GM18511 (cell line): ENCODE results near the gene AGBL1.
"Not testable (repeated sequence)": the region's sequence is repeated elsewhere in the genome, so short reads cannot be mapped to it uniquely, and the experiment has no call there.

Experiments
- ATAC-seq: cut with Tn5 transposase; IDR thresholded peaks from one replicate; pipeline ENCODE4 v1.9.1; 2021; ENCODE audit warnings: mild to moderate bottlenecking, moderate library complexity; ENCODE audit not compliant: unreplicated experiment

The AGBL1 gene

GRCh38 chr15:86392874-86393273 is 313.2 kb downstream of the AGBL1 start:
- ATAC-seq = no peak

GRCh38 chr15:86394866-86395265 is 315.2 kb downstream of the AGBL1 start:
- no peak for ATAC-seq

DNA sequence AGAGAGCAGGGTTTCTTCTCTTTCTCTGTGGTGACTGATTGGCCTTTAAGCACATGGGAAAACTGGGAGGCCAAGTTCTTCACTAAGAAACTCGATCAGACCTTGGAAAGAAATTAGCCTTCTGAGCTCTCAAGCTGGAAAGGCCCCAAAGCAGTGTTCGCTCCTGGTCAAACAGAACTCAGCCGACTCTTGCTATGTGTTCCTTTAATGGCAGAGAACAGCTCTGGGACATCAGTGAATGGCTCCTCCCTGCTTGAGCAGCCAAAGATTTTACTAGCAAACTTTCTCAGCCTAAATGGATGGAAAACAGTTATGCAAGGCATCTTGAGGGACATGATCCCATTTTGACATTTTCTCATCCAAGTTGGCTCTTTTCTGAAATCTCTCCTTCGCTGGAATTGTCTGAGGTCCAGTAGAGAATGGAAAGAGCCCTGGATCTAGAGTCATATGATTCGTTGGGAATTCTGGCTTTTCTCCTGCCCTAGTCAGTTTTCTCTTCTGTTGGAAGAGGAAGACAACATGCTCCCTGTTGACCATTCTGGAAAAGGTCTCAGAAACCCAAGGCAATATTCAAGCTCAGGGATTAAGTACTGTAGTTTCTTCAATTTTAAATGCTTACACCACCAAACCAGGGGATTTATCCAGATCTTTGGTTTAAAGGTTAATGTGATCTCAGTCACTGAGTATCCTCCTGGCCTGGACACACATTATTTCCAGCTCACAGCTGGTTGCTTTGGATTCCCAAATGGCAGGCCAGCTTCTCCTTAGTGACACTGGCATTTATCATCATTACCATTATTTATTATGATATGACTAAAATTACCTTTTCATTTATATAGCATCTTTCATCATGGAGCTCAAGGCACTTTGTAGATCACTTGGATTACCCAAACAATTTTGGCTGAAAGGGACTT is 319.6 kb downstream of the AGBL1 start:
- no peak for ATAC-seq

GRCh38 chr15:86403221-86403620 is 323.6 kb downstream of the AGBL1 start:
- ATAC-seq = no peak

DNA sequence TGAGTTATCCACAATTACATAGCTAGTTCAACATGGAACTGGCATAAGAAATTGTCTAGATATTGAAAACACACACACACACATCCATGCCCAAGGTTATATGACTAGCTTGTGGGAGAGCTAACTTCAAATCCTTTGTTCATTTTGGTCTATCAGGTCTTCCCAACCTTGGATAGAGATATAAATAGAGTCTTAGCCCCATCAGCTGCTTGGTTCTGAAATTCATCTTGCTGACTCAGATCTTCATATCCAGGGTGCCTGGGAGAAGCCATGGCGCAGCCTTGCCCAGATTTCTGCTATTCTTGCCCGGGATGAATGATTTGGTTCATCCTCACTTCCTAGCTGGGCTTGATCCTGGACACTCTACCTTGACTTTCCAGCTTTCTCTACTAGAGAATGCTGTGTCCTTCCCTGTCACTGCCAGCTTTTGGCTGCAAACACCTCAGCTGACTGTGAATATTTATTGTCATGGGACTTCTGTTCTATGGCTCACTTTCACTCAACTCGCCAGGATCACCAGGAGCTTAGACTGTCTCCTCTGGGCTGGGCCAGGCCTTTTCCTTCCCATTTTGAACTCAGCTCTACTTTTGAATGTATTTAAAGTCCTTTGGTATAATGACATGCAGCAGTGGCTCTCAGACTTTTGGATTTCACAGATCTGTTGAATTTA is 324.4 kb downstream of the AGBL1 start:
- ATAC-seq = no peak

DNA sequence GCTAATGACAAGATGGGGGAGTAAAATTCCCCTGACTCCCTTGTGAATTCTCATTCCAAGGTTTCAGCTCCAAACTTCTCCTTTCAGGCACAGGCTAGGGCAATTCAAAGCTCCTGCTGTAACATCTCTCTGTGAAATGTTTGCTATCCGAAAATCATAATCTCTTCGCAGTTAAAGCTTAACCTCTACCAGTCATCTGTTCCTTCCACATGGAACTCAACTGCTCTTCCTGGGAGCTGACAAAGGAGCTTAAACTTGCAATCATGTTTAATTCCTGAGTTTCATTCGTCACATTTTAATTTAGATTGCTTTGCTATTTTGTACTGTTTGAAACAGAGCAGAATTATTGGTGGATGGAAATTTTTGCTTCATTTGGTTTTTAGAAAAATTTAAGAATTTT is 328.6 kb downstream of the AGBL1 start:
- ATAC-seq = no peak

DNA sequence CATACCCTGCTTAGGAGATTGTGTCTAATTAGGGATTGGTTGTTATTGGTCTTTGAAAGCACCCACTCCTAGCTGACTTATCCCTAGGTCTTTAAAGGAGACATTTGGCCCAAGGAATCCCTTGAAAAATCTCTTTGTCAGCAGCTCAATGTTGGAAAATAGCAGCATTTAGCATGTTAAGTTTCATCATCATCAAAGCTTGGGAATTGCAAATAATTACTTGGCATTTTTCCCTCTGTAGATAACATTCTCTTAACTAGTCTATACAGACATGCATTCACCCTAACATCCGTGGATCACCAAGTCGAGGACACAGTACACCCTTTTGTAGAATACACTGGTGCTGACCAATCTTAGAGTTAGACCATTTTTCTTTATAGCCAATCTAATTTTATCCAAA is 332.2 kb downstream of the AGBL1 start:
- no peak for ATAC-seq

GRCh38 chr15:86413191-86413590 is 333.5 kb downstream of the AGBL1 start:
- no peak for ATAC-seq

GRCh38 chr15:86425746-86426145 is 346.1 kb downstream of the AGBL1 start:
- no peak for ATAC-seq

GRCh38 chr15:86432861-86433260 is 353.2 kb downstream of the AGBL1 start:
- ATAC-seq = no peak

GRCh38 chr15:86433983-86434382 is 354.3 kb downstream of the AGBL1 start:
- ATAC-seq = no peak

DNA sequence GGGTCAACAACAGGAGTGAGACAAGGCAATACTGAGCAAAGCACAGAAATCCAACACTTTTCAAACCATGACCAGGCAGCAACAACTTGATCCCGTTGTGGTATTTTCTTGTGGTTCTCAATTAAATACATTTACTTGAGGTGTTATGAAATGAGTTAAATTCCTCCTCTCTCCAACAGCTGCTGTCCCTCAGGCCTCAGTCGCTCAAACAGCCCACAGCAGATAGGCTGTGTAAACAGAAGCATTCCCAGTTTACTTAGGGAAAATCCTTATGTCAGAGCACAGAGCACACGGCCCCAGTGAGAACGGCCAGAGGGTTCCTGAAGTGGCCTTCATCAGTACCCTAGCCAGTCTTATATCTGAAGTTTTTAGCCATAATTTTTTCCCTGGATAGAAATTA is 359.9 kb downstream of the AGBL1 start:
- no peak for ATAC-seq

- no peak for ATAC-seq
Measured at GRCh38 chr15:86444527-86444926, 364.9 kb downstream of the AGBL1 start.

- ATAC-seq = no peak
Measured at GRCh38 chr15:86445579-86446252, 366.0 kb downstream of the AGBL1 start.

- no peak for ATAC-seq
Measured at GRCh38 chr15:86446253-86446640, 366.6 kb downstream of the AGBL1 start.

DNA sequence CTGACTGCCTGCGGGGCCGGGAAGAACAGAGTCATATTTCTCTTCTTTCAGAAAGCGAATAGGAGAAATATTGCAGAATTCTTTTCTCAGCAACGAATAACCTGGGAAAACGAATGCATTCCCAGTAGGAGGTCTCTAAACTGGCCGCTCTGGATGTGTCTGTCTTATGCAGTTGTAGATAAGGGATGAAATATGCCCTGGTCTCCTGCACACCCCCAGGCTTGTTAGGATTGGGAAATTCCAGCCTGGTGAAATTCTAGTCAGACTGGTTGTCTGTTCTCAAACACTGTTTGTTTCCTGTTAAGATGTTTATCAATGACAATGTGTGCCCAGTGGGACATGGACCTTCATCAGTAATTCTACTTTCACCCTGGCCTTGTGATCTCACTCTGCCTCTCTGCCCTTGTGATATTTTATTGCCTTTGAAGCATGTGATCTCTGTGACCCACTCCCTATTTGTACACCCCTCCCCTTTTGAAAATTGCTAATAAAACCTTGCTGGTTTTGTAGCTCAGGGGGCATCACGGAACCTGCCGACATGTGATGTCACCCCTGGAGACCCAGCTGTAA is 385.9 kb downstream of the AGBL1 start:
- ATAC-seq = not testable (repeated sequence)

- no peak for ATAC-seq
Measured at GRCh38 chr15:86481720-86482119, 402.0 kb downstream of the AGBL1 start.

- ATAC-seq = no peak
Measured at GRCh38 chr15:86483936-86484335, 404.3 kb downstream of the AGBL1 start.

GRCh38 chr15:86488046-86488445 is 408.4 kb downstream of the AGBL1 start:
- ATAC-seq = no peak

DNA sequence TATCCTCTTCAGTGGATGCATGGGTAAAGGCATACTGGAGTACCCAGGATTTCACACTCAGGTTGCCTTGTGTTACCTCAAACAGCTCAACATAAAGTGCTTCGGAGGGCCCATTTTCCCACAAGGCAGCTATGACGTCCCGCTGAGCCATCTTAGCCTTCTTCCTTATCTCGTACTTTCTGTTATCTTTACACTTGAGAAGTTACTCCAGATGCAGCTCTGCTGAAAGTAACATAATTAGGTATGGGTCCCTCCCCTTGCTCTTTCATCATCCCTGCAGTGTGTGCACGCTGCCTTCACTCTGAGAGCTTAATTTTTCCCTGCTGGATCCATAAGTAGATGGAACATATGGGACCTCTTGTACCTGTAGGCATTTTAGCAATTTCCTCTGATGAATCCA is 410.3 kb downstream of the AGBL1 start:
- ATAC-seq = no peak

DNA sequence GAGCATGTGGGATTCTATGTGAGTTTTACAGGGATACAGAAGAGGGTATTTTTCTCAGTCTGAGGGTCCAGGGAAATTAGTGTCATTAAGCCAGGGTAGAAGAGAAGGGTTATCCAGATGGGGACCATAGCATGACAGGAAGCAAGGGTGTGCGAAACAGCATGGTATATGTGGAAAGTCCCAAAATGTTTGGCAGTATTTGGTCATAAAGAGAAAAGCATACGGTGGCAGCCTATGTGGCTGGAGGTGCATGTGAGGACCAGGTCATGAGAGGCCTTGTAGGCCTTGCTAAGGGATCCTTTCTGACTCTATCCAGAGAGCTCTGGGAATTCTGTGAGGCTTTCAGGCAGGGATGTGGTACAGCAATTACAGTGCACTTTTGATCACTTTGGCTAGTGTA is 411.4 kb downstream of the AGBL1 start:
- no peak for ATAC-seq
